HCT116 (cell line): ENCODE data around the gene SRF. TPM values are rescaled to one million over a fixed set of nuclear protein-coding genes. Genes with fewer than 3 reads are reported as not detected.

Source experiments
- ATAC-seq: fragments of 200-7000 bp; cut with Tn5 transposase; 2 replicates; pipeline ENCODE4 v1.9.1; 2020; ENCODE audit warnings: mild to moderate bottlenecking, moderate library complexity
- BruUV-seq: library from RNA; stranded (reverse); fragments of 400-500 nt; replicated peaks from 2 replicates; lab custom pipeline; 2021; lab: Mats Ljungman, UMichigan
- CTCF ChIA-PET: fragments of 300-600 bp; sonication (Branson Sonifier 250); formaldehyde crosslinking; loops from one replicate; lab custom pipeline; 2021; ENCODE audit warnings: antibody characterized with exemption; lab: Charles Lee
- POLR2A ChIA-PET: fragments of 300-600, 350-600 bp; sonication (Branson Sonifier 250); formaldehyde crosslinking; loops from one replicate; lab custom pipeline; 2021; ENCODE audit warnings: antibody characterized with exemption; lab: Charles Lee
- RAD21 ChIA-PET, 2 experiments: fragments of 300-600 bp; sonication (Branson Sonifier 250); formaldehyde crosslinking; loops; one replicate each; lab custom pipeline; 2023; ENCODE audit warnings: low total read pairs in 2 of 2; ENCODE audit not compliant: uncharacterized antibody in 2 of 2, unreplicated experiment in 2 of 2, low non-redundant PET in 1 of 2; lab: Charles Lee
- DNase-seq: peaks from one replicate; pipeline ENCODE4 v3.0.0-alpha.2; 2010; ENCODE audit warnings: low read depth, low spot score
- H2AFZ ChIP-seq: fragments of 200-600 bp; shearing (Covaris generic), sonication (generic); 2 replicates; pipeline ENCODE4 v1.6.1; 2017; ENCODE audit warnings: low read depth, mixed run types, mixed read lengths, antibody characterized with exemption, low read length; ENCODE audit not compliant: poor library complexity, severe bottlenecking
- H3K27ac ChIP-seq: 2 replicates; pipeline ENCODE4 v1.5.1; 2012; ENCODE audit warnings: low read depth, low read length
- H3K27me3 ChIP-seq: fragments of 200-600 bp; sonication (generic); 2 replicates; pipeline ENCODE4 v1.6.1; 2016; ENCODE audit warnings: mixed run types, low read length, mixed read lengths; ENCODE audit not compliant: insufficient read depth
- H3K36me3 ChIP-seq, 2 experiments: fragments of 200-500 bp in 1 of 2; fragments of 200-600 bp in 1 of 2; sonication (Bioruptor generic) in 1 of 2; sonication (generic) in 1 of 2; 2 replicates each; pipeline versions ENCODE4 v1.5.1 to v1.6.1; 2014 to 2016; ENCODE audit warnings: low read length in 2 of 2, inconsistent platforms in 1 of 2, mixed read lengths in 1 of 2, mixed run types in 1 of 2; ENCODE audit not compliant: insufficient read depth in 2 of 2, control insufficient read depth in 1 of 2
- H3K4me1 ChIP-seq, 2 experiments: fragments of 200-600 bp in 1 of 2; sonication (generic) in 1 of 2; 2 replicates each; pipeline versions ENCODE4 v1.5.1 to v1.6.1; 2012 to 2017; ENCODE audit warnings: low read length in 2 of 2, inconsistent platforms in 1 of 2, mild to moderate bottlenecking in 1 of 2, mixed read lengths in 1 of 2, mixed run types in 1 of 2, moderate library complexity in 1 of 2; ENCODE audit not compliant: insufficient read depth in 2 of 2, control insufficient read depth in 1 of 2
- H3K4me2 ChIP-seq: fragments of 200-600 bp; sonication (generic); 2 replicates; pipeline ENCODE4 v1.6.1; 2017; ENCODE audit warnings: mixed run types, low read length, mixed read lengths
- H3K4me3 ChIP-seq, 2 experiments: fragments of 200-600 bp in 1 of 2; sonication (generic) in 1 of 2; replicated peaks in 1 of 2; 2 replicates each; pipeline ENCODE4 v1.5.1; 2011 to 2016; ENCODE audit warnings: low read length in 2 of 2, control low read depth in 1 of 2, low read depth in 1 of 2, mild to moderate bottlenecking in 1 of 2, mixed read lengths in 1 of 2, mixed run types in 1 of 2
- H3K79me2 ChIP-seq: fragments of 200-600 bp; sonication (generic); 2 replicates; pipeline ENCODE4 v1.6.1; 2017; ENCODE audit warnings: mild to moderate bottlenecking, mixed run types, low read length, moderate library complexity, mixed read lengths; ENCODE audit not compliant: insufficient read depth
- H3K9ac ChIP-seq: fragments of 200-600 bp; sonication (generic); 2 replicates; pipeline ENCODE4 v1.6.1; 2016; ENCODE audit warnings: low read length, mixed read lengths
- H3K9me2 ChIP-seq: fragments of 200-600 bp; sonication (generic), shearing (Covaris generic); 2 replicates; pipeline ENCODE4 v1.6.1; 2017; ENCODE audit warnings: mixed run types, mild to moderate bottlenecking, moderate library complexity; ENCODE audit not compliant: insufficient read depth
- H3K9me3 ChIP-seq, 2 experiments: fragments of 200-500 bp in 1 of 2; fragments of 200-600 bp in 1 of 2; sonication (Bioruptor generic) in 1 of 2; sonication (generic) in 1 of 2; 2 replicates each; pipeline ENCODE4 v1.6.1; 2014 to 2017; ENCODE audit warnings: low read length in 2 of 2, mixed read lengths in 2 of 2, inconsistent platforms in 1 of 2, low read depth in 1 of 2, mild to moderate bottlenecking in 1 of 2, mixed run types in 1 of 2, moderate library complexity in 1 of 2; ENCODE audit not compliant: control insufficient read depth in 1 of 2, insufficient read depth in 1 of 2
- H4K20me1 ChIP-seq: fragments of 200-600 bp; sonication (generic), shearing (Covaris generic); 2 replicates; pipeline ENCODE4 v1.6.1; 2017; ENCODE audit warnings: mixed run types, mild to moderate bottlenecking, moderate library complexity; ENCODE audit not compliant: insufficient read depth
- ATF3 ChIP-seq: IDR thresholded peaks from 2 replicates; pipeline ENCODE4 v1.6.1; 2012
- CBX3 ChIP-seq: IDR thresholded peaks from 2 replicates; pipeline ENCODE4 v1.6.1; 2012; ENCODE audit warnings: low read depth
- CEBPB ChIP-seq: IDR thresholded peaks from 2 replicates; pipeline ENCODE4 v1.6.1; 2012; ENCODE audit warnings: low read depth
- CTCF ChIP-seq, 3 experiments: fragments of 200-600 bp in 1 of 3; sonication (generic) in 1 of 3; IDR thresholded peaks in 2 of 3; conservative IDR thresholded peaks in 1 of 3; 2 replicates each; pipeline ENCODE4 v1.5.1; 2012 to 2017; ENCODE audit warnings: low read depth in 2 of 3, low read length in 2 of 3, antibody characterized with exemption in 1 of 3, borderline replicate concordance in 1 of 3, control low read depth in 1 of 3, mild to moderate bottlenecking in 1 of 3, mixed read lengths in 1 of 3, mixed run types in 1 of 3, moderate library complexity in 1 of 3; ENCODE audit not compliant: insufficient read depth in 1 of 3
- EGR1 ChIP-seq: IDR thresholded peaks from 2 replicates; pipeline ENCODE4 v1.6.1; 2012; ENCODE audit warnings: low read depth
- ELF1 ChIP-seq: IDR thresholded peaks from 2 replicates; pipeline ENCODE4 v1.6.1; 2012; ENCODE audit warnings: low read depth, borderline replicate concordance
- POLR2A ChIP-seq: IDR thresholded peaks from 2 replicates; pipeline ENCODE4 v1.7.0; 2011; ENCODE audit warnings: borderline replicate concordance; ENCODE audit not compliant: insufficient read depth, insufficient read length; ENCODE audit errors: extremely low read depth
- POLR2AphosphoS5 ChIP-seq: IDR thresholded peaks from 2 replicates; pipeline ENCODE4 v1.6.1; 2011; ENCODE audit warnings: mild to moderate bottlenecking, low read depth, low read length, moderate library complexity
- RAD21 ChIP-seq: IDR thresholded peaks from 2 replicates; pipeline ENCODE4 v1.6.1; 2012; ENCODE audit warnings: low read depth, mild to moderate bottlenecking
- REST ChIP-seq: IDR thresholded peaks from 2 replicates; pipeline ENCODE4 v1.6.1; 2012; ENCODE audit warnings: low read depth
- SIN3A ChIP-seq: IDR thresholded peaks from 2 replicates; pipeline ENCODE4 v1.6.1; 2012; ENCODE audit warnings: low read depth
- SRF ChIP-seq: IDR thresholded peaks from 2 replicates; pipeline ENCODE4 v1.6.1; 2012; ENCODE audit warnings: low read depth
- TCF7L2 ChIP-seq: IDR thresholded peaks from 2 replicates; pipeline ENCODE4 v1.7.0; 2011; ENCODE audit warnings: borderline replicate concordance, inconsistent platforms; ENCODE audit not compliant: insufficient read depth, insufficient read length; ENCODE audit errors: extremely low read depth
- YY1 ChIP-seq: IDR thresholded peaks from 2 replicates; pipeline ENCODE4 v1.6.1; 2011; ENCODE audit warnings: low read length, low read depth, moderate library complexity, mild to moderate bottlenecking; ENCODE audit not compliant: insufficient replicate concordance; ENCODE audit errors: extremely low read depth
- ZBTB33 ChIP-seq: IDR thresholded peaks from 2 replicates; pipeline ENCODE4 v1.6.1; 2011; ENCODE audit warnings: mild to moderate bottlenecking, low read length, moderate library complexity; ENCODE audit not compliant: insufficient replicate concordance; ENCODE audit errors: extremely low read depth
- ZFX ChIP-seq: fragments of 450-650 bp; IDR thresholded peaks from 2 replicates; pipeline ENCODE4 v1.6.1; 2017
- ZNF274 ChIP-seq: fragments of 200-500 bp; sonication (Bioruptor generic); IDR thresholded peaks from 2 replicates; pipeline ENCODE4 v1.6.1; 2014; ENCODE audit warnings: mild to moderate bottlenecking, low read depth, low read length, inconsistent platforms
- intact Hi-C: fragments of 100-400 bp; cut with micrococcal nuclease; formaldehyde crosslinking; loops from 2 replicates; pipeline ENCODE4 v1.10.0; 2022
- total RNA-seq: library from RNA; stranded (reverse); gene quantifications from one replicate; pipeline ENCODE4 v1.2.1, GENCODE V29; 2021; ENCODE audit not compliant: unreplicated experiment

Gene SRF
- total RNA-seq, 1 experiment from 2014 or later: 28.1 TPM

GRCh38 chr6:43163899-43164298 lies 7.2 kb upstream of the SRF start (continued):
- no peak for TF ChIP-seq REST
- TF ChIP-seq POLR2A: no peak
- TF ChIP-seq SIN3A: no peak
- TF ChIP-seq RAD21: no peak
- no peak for TF ChIP-seq ELF1
- TF ChIP-seq ZNF274: no peak
- TF ChIP-seq TCF7L2: no peak
- no peak for TF ChIP-seq POLR2AphosphoS5
- no peak for TF ChIP-seq CBX3

GRCh38 chr6:43170417-43170930 lies 595 bp upstream of the SRF start:
- Histone ChIP-seq H4K20me1 (no peaks in the 10 kb centered on the region), H3K4me3 (peak overlapping the region; percentile 83 to 84), H3K9me3 (no peaks in the 10 kb centered on the region), H2AFZ (peak overlapping the region; percentile 75), H3K27me3 (no peaks in the 10 kb centered on the region), H3K4me1 (peaks cover 28 to 37% of the 10 kb centered on the region in 2 experiments), H3K27ac (peak overlapping the region; percentile 65), H3K9ac (peak overlapping the region; percentile 87), H3K79me2 (peaks cover 32% of the 10 kb centered on the region), H3K9me2 (no peaks in the 10 kb centered on the region), H3K4me2 (peak overlapping the region; percentile 81), H3K36me3 (peaks cover 4 to 8% of the 10 kb centered on the region in 2 experiments)
- BruUV-seq: TSS peak; percentile 94
- intact Hi-C loops: loop anchor here (5.0 kb wide), 2 partner anchors 113 to 347 kb away; partner anchors contain the start of genes KLC4, MRPL2, POLR1C and YIPF3
- POLR2A ChIA-PET: interaction anchor here (0.6 kb wide), 1 partner anchor 12 kb away, joined by 5 read pairs; the partner anchor contains the start of gene CUL9
- no peak for DNase-seq
- CTCF ChIA-PET: interaction anchor here (1.5 kb wide), 1 partner anchor 27 kb away, joined by 4 read pairs; no protein-coding TSS in a partner anchor
- RAD21 ChIA-PET: interaction anchor here in 1 of 2 experiments (0.9 kb wide), 1 partner anchor 27 kb away, joined by 3 read pairs; no protein-coding TSS in a partner anchor
- ATAC-seq: peak; percentile 65
- TF ChIP-seq SRF (no peak), ZBTB33 (no peak), ZFX (no peak), POLR2AphosphoS5 (no peak), CTCF (IDR thresholded peaks at IDR 0.05 in 2 of 3, conservative IDR thresholded peaks at IDR 0.05 in 1 of 3; ENCODE audit: borderline replicate concordance in 1 of 3, insufficient read depth in 1 of 3, low read depth in 2 of 3, low read length in 2 of 3) (no peak), RAD21 (no peak), ATF3 (no peak), ZNF274 (no peak), SIN3A (no peak), YY1 (no peak), EGR1 (no peak), CEBPB (no peak)
